Measurements from ENCODE around the gene CISD1. TPM values are rescaled to one million over a fixed set of nuclear protein-coding genes. Genes with fewer than 3 reads are reported as not detected.

The CISD1 gene
- total RNA-seq, 4 donors from 2014 or later = 6.8 to 23.8 (median 15.2) TPM

DNA sequence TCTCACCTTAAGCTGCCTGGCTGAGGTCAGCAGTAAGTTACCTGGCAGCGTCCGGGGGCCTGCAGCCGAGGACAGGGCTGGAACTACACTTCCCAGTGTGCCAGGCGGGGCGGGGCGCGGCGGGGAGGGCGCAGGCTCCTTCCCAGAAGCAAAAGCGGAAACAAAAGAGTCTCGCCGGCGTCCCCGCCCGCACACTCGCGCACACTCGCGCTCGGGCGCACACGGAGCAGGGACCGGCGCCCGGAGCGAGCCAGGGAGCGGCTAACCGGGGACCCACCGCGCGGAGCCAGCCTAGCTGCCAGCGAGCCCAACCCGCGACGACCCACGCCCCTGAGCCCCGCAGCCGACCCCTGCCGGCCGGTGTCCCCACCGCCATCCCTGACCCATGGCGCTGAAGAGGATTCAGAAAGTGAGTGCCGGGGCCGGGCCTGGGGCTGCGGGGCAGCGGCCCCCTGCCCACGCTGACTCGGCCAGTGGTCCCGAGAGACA is 65.9 kb downstream of the CISD1 start, which contains the start of gene UBE2D1:
TSS of gene UBE2D1 (plus strand) at position 190 of the 489 bp plus-strand sequence. CDS start at position 386, 196 bp downstream.
- TF ChIP-seq, protein P1, sequence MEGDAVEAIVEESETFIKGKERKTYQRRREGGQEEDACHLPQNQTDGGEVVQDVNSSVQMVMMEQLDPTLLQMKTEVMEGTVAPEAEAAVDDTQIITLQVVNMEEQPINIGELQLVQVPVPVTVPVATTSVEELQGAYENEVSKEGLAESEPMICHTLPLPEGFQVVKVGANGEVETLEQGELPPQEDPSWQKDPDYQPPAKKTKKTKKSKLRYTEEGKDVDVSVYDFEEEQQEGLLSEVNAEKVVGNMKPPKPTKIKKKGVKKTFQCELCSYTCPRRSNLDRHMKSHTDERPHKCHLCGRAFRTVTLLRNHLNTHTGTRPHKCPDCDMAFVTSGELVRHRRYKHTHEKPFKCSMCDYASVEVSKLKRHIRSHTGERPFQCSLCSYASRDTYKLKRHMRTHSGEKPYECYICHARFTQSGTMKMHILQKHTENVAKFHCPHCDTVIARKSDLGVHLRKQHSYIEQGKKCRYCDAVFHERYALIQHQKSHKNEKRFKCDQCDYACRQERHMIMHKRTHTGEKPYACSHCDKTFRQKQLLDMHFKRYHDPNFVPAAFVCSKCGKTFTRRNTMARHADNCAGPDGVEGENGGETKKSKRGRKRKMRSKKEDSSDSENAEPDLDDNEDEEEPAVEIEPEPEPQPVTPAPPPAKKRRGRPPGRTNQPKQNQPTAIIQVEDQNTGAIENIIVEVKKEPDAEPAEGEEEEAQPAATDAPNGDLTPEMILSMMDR (IDR thresholded peaks at IDR 0.05; ENCODE audit: low read depth) = no peak

- TF ChIP-seq, protein P1 (IDR thresholded peaks at IDR 0.05; ENCODE audit: low read depth) = no peak
Measured at GRCh38 chr10:58335306-58336005, 66.5 kb downstream of the CISD1 start.

DNA sequence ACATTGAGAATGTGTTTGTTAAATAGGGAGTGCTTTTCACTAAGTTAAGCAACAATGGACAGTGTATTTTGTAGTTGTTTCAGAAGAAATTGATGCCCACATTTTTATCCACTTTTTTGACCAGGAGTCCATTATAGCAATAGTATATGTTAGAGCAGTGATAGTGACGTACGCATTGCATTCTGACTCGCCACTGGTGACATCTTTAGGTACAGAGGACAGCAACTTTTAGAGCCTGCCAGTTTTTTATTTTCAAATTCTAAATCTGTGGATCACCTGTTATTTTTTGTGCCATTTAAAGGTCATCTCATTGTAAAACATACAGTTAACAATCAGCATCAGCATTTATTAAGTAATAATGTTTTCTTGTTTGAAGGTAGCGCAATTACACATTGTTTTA is 67.3 kb downstream of the CISD1 start:
- TF ChIP-seq, protein P1 (IDR thresholded peaks at IDR 0.05; ENCODE audit: low read depth) = no peak

Other genes with a start within 250 kb of the CISD1 start
- gene IPMK, start 1.3 kb upstream of the CISD1 start, total RNA-seq = 10 to 100 TPM in 3 of 4 donors, 1 to 10 TPM in 1; 5.7 to 16.0 (median 10.4) TPM
- gene UBE2D1, start 65.8 kb downstream of the CISD1 start, total RNA-seq = 10 to 100 TPM; 11.5 to 34.2 (median 14.6) TPM
- 10 to 100 TPM; 15.3 to 20.1 (median 17.6) TPM for gene TFAM, start 116.2 kb downstream of the CISD1 start, total RNA-seq
- gene BICC1, start 243.7 kb downstream of the CISD1 start, total RNA-seq = 10 to 100 TPM; 17.9 to 26.0 (median 23.0) TPM